HG03520 (cell line): ENCODE measurements around the gene NEURL2.
"Not testable (repeated sequence)": the region's sequence is repeated elsewhere in the genome, so short reads cannot be mapped to it uniquely, and the experiment has no call there.

Experiments used
- ATAC-seq: cut with Tn5 transposase; IDR thresholded peaks from one replicate; pipeline ENCODE4 v1.9.1; 2021; ENCODE audit warnings: mild to moderate bottlenecking, moderate library complexity; ENCODE audit not compliant: unreplicated experiment

The NEURL2 gene

GRCh38 chr20:45874576-45874975 is 16.4 kb downstream of the NEURL2 start:
- ATAC-seq = no peak

- ATAC-seq = not testable (repeated sequence)
These were observed 16.9 kb downstream of the NEURL2 start for GRCh38 chr20:45874104-45874481.

GRCh38 chr20:45873409-45874103 is 17.5 kb downstream of the NEURL2 start:
- ATAC-seq = no peak

GRCh38 chr20:45872626-45873025 is 18.4 kb downstream of the NEURL2 start:
- no peak for ATAC-seq

- no peak for ATAC-seq
These were observed 23.2 kb downstream of the NEURL2 start for GRCh38 chr20:45867819-45868176.

- no peak for ATAC-seq
These were observed 23.7 kb downstream of the NEURL2 start for GRCh38 chr20:45867136-45867818.

- no peak for ATAC-seq
These were observed 24.6 kb downstream of the NEURL2 start for GRCh38 chr20:45866454-45866853.

- no peak for ATAC-seq
These were observed 27.2 kb downstream of the NEURL2 start for GRCh38 chr20:45863543-45864470.

- no peak for ATAC-seq
These were observed 29.6 kb downstream of the NEURL2 start for GRCh38 chr20:45861221-45862075.

- no peak for ATAC-seq
These were observed 30.3 kb downstream of the NEURL2 start for GRCh38 chr20:45860560-45861220.

GRCh38 chr20:45859916-45860315 is 31.1 kb downstream of the NEURL2 start:
- ATAC-seq = no peak

- peak; percentile 9 for ATAC-seq
These were observed 33.2 kb downstream of the NEURL2 start for GRCh38 chr20:45857882-45858216.

GRCh38 chr20:45857114-45857881 is 33.7 kb downstream of the NEURL2 start, which contains the start of the genes ACOT8 and ZSWIM3:
ACOT8 (minus strand) TSS chr20:45857392; CDS start chr20:45857315, 77 bp downstream.
ZSWIM3 (plus strand) TSS chr20:45857614; CDS start chr20:45857826, 212 bp downstream.
- ATAC-seq = peak; percentile 94

- no peak for ATAC-seq
These were observed 37.5 kb downstream of the NEURL2 start for GRCh38 chr20:45853484-45853883.

- no peak for ATAC-seq
These were observed 38.7 kb downstream of the NEURL2 start for GRCh38 chr20:45852326-45852725.

- ATAC-seq = no peak
These were observed 39.5 kb downstream of the NEURL2 start for GRCh38 chr20:45851501-45851900.

GRCh38 chr20:45850926-45851325 is 40.1 kb downstream of the NEURL2 start:
- no peak for ATAC-seq

- no peak for ATAC-seq
These were observed 40.8 kb downstream of the NEURL2 start for GRCh38 chr20:45850238-45850637.

GRCh38 chr20:45848969-45849582 is 41.9 kb downstream of the NEURL2 start:
- ATAC-seq = no peak
